Neural cell (in vitro differentiated cells): ENCODE data around the gene AGL.

Experiments
- CTCF ChIP-seq: fragments of 450-650 bp; IDR thresholded peaks from 2 replicates; pipeline ENCODE4 v1.5.1; 2014; ENCODE audit warnings: antibody characterized with exemption, mild to moderate bottlenecking, moderate library complexity; ENCODE audit not compliant: poor library complexity, severe bottlenecking
- EP300 ChIP-seq: fragments of 450-650 bp; conservative IDR thresholded peaks from 2 replicates; pipeline ENCODE4 v1.6.1; 2014; ENCODE audit warnings: antibody characterized with exemption, mild to moderate bottlenecking, moderate library complexity; ENCODE audit not compliant: poor library complexity, severe bottlenecking
- EZH2 ChIP-seq: fragments of 200-600, 300-800 bp; shearing (Covaris generic), sonication (generic); IDR thresholded peaks from 2 replicates; pipeline ENCODE4 v1.6.1; 2014; ENCODE audit warnings: antibody characterized with exemption, low read length, borderline replicate concordance, mild to moderate bottlenecking; ENCODE audit not compliant: insufficient read depth, poor library complexity, severe bottlenecking
- POLR2AphosphoS5 ChIP-seq: IDR thresholded peaks from 2 replicates; pipeline ENCODE4 v1.6.1; 2012
- TAF1 ChIP-seq: IDR thresholded peaks from 2 replicates; pipeline ENCODE4 v1.6.1; 2012; ENCODE audit warnings: low read depth

GRCh38 chr1:99917214-99917613 lies 67.1 kb downstream of the AGL start:
- TF ChIP-seq CTCF (no peak), POLR2AphosphoS5 (no peak), TAF1 (no peak), EP300 (no peak), EZH2 (no peak)
